ENCODE data around the gene SGCG.

GRCh38 chr13:23323946-23324709, 143.3 kb downstream of the SGCG start:
- TF ChIP-seq POLR2AphosphoS2 (conservative IDR thresholded peaks at IDR 0.05; ENCODE audit: low read length), result no peak
- TF ChIP-seq SMC3 (IDR thresholded peaks at IDR 0.05), result no peak
- TF ChIP-seq, protein P1, sequence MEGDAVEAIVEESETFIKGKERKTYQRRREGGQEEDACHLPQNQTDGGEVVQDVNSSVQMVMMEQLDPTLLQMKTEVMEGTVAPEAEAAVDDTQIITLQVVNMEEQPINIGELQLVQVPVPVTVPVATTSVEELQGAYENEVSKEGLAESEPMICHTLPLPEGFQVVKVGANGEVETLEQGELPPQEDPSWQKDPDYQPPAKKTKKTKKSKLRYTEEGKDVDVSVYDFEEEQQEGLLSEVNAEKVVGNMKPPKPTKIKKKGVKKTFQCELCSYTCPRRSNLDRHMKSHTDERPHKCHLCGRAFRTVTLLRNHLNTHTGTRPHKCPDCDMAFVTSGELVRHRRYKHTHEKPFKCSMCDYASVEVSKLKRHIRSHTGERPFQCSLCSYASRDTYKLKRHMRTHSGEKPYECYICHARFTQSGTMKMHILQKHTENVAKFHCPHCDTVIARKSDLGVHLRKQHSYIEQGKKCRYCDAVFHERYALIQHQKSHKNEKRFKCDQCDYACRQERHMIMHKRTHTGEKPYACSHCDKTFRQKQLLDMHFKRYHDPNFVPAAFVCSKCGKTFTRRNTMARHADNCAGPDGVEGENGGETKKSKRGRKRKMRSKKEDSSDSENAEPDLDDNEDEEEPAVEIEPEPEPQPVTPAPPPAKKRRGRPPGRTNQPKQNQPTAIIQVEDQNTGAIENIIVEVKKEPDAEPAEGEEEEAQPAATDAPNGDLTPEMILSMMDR (IDR thresholded peaks at IDR 0.05), result no peak
- TF ChIP-seq CEBPB (IDR thresholded peaks at IDR 0.05), result no peak

Data from A549 (cell line).